Stimulated activated CD4-positive, alpha-beta T cell treated with anti-CD3 and anti-CD28 coated beads, Interleukin-2, amount 100 ng/mL, for 4 hours (primary cell): Measurements from ENCODE around the gene CST2.
"Not testable (repeated sequence)": the region's sequence is repeated elsewhere in the genome, so short reads cannot be mapped to it uniquely, and the experiment has no call there.

Source experiments
- DNase-seq: peaks from one replicate; pipeline ENCODE4 v3.0.0-alpha.2; 2020; ENCODE audit warnings: low read depth

Gene CST2

GRCh38 chr20:23826541-23827021 is at the start of gene CST2:
Gene CST2, minus strand, starts transcription at chr20:23826729. Its CDS starts 69 bp downstream, at chr20:23826660.
- no peak for DNase-seq

DNA sequence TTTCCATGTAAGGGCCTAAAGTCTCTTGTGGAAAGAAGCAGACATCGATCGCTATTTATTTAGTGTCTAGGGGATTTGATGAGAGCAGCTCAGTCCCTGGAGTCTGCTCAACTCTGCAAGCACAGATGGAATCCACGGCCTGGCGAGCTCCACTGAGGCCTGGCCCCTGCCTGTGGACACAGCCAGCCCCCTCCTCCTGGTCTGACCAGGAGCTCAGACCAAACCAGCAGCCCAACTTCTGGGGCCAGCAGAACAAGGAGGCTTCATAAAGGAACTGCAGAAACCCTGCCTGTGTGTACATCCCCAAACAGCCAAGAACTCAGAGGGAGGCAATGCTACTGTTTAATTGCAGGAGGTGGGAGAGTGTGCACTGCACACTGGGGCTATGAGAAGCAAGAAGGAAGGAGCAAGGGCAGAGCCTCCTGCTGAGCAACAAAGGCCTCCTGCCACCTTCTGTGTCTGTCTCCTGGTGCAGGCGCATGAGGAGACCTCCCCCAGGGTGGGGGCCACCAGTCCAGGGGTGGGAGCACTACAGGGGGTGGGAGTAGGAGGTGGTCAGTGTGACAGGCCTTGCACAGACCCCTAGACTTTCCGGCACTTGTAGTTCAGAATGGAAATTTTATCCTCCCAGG is 49.2 kb upstream of the CST2 start:
- DNase-seq: no peak

- no peak for DNase-seq
These were observed 48.2 kb upstream of the CST2 start for GRCh38 chr20:23874747-23875146.

DNA sequence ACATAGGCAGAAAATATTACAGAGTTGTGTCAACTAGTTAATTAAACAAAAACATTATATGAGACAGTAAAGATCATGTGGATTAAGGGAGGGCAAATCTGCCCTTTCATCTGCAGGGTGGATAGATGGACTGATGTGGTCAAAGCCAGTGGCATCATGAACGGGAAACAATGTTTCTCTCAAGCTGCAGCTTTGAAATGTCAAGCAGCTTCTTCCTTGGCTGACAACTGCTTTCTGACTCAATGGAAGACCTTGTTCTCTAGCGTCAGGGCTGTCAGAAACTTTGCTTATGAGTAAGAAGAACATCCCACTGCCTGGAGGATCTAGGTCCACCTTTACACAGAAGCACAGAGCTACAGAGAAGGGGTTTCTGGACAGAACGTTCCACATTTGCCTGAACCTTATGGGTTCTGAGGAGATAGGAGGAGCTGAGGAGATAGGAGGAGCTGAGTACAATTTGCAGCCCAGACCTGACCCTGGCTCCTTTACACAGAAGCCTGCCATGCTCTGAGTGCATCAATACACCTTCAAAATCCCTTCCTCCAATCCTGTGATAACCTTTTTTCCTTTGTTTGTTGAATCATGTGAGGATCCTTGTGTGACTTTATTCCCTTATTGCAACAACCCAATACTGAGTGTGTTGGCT is 47.0 kb upstream of the CST2 start:
- DNase-seq: no peak

- no peak for DNase-seq
These were observed 45.5 kb upstream of the CST2 start for GRCh38 chr20:23872065-23872464.

DNA sequence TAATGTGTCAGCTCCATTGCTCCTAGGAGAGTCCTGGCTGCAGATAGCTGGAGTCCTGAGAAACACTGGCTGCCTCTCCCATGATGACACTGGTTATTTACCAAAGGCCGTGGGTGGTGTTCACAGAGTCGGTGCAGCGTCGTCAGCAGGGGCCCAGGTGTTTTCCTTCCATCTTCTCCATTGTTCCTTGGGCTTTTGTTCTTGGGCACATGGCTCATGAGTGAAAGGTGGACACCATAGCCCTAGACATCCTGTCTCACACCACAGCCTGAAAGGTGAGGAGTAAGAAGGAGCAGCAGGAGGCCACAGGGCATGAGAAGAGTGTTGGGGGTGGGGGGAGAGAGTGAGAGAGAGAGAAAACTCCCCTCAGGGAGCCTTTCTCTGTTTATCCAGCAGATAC is 43.9 kb upstream of the CST2 start:
- no peak for DNase-seq

- DNase-seq: no peak
These were observed 43.0 kb upstream of the CST2 start for GRCh38 chr20:23869520-23869919.

GRCh38 chr20:23868321-23868720 is 41.8 kb upstream of the CST2 start:
- DNase-seq: no peak

GRCh38 chr20:23867152-23867776 is 40.7 kb upstream of the CST2 start:
- no peak for DNase-seq

- DNase-seq: not testable (repeated sequence)
These were observed 34.2 kb upstream of the CST2 start for GRCh38 chr20:23860771-23861170.

- no peak for DNase-seq
These were observed 31.6 kb upstream of the CST2 start for GRCh38 chr20:23857962-23858595.

GRCh38 chr20:23856736-23857135 is 30.2 kb upstream of the CST2 start:
- DNase-seq: no peak

DNA sequence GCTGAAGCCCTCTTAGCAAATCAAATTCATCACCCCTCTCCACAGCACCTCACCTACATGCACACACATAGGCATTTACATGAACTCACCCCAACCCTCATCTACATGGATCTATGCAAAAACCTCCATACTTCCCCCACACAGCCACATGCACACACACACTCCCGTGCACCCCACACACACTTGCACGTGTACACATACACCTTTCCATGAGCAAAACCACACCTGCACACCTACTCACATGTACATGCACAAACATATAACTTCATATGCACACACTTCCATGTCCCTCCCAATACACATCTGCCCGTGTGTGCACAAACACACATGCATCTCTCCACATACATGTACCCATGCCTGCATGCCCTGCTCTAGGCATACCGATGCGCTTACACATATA is 29.7 kb upstream of the CST2 start:
- no peak for DNase-seq

DNA sequence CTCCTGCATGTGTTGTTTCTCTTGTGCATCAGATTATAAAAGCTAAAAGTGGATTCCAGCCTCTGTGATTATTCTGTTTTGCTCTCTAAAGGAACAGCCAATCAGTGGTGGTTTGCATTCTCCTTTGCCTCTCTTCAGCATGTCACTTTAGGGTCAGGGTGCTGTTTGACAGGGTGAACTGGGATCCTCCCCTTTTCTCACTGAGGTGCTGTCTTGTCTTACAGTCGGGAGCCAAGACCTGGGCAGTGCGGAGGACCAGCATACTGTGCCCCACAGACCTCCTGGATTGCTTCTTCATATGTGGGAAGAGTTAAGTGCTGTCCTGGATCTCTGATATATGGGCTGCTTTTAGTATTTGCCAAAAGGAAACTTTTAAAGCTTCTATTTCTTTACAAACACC is 15.2 kb upstream of the CST2 start:
- DNase-seq: no peak

GRCh38 chr20:23835716-23836115 is 9.2 kb upstream of the CST2 start:
- no peak for DNase-seq

DNA sequence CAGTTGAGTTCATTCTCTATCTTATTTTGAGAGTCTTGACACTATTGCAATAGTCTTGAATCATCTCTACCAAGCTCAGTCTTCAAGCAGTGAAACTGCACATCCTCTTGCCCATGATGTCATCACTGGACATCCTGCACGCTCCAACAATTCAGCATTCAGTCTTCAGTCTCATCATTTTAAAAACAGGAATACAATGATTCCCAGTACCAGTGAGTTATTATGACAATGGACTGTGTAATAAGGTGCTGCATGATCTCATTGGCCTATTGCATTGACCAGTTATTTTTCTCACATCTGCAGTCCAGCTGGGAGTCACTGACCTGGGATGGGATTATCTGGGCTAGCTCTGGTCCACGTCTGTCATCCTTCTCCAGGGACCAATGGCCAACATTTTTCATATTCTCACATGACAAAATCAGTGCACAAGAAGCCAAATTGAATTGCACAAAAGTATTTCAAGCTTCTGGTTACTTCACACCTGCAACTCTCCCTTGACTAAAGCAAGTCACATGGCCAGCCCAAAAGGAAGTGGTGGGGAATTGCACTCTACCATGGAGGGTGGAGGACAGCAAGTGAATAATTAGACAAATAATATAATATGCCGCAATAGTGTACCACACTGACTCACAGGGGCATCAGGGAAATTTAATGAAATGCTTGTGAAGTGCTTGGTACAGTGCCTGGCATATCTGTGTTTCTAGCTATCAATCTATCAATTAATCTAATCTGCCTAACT is 6.4 kb upstream of the CST2 start:
- no peak for DNase-seq

DNA sequence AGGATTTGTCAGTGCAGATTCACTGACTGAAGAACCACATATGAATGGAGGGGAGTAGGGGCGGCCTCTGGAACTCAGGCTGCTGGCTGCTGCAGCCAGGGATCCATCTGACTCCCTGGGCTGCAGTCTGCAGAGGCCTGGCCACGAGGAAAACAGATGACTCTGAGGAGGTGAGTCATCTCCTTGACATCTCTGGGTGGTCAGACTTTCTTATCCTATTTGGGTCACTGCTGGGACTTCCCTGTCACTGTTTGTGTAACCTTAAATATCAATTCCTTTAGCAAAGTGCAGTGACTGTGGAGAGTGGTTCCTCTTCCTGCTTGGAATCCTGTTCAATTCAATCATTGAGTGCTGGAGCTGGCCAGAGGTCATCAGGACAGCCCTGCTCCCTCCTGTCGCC is 5.4 kb upstream of the CST2 start:
- DNase-seq: not testable (repeated sequence)

DNA sequence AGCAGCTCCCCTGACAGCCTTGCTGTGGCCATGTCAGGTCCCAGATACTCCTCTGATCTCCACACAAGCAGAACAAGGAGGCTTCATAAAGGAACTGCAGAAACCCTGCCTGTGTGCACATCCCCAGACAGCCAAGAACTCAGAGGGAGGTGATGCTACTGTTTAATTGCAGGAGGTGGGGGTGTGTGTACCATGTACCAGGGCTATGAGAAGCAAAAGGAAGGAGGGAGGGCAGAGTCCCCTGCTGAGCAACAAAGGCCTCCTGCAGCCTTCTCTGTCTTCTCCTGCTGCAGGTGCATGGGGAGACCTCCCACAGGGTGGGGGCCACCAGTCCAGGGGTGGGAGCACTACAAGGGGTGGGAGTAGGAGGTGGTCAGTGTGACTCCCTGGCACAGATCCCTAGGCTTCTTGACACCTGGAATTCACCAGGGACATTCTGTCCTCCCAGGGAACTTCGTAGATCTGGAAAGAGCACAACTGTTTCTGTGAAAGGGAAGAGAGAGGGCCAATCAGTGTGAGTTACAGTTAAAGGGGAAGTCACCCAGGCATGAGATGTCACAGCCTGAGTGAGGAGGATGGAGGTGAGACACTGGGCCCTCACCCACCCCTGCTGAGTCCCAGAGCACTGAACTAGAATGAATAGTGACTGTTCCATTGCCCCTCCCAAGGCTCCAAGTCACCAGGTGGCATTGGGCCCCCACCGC is 2.8 kb downstream of the CST2 start:
- no peak for DNase-seq

GRCh38 chr20:23823111-23823510 is 3.4 kb downstream of the CST2 start:
- no peak for DNase-seq

- DNase-seq: no peak
These were observed 6.0 kb downstream of the CST2 start for GRCh38 chr20:23820493-23820892.

GRCh38 chr20:23811559-23811958 is 15.0 kb downstream of the CST2 start:
- not testable (repeated sequence) for DNase-seq

DNA sequence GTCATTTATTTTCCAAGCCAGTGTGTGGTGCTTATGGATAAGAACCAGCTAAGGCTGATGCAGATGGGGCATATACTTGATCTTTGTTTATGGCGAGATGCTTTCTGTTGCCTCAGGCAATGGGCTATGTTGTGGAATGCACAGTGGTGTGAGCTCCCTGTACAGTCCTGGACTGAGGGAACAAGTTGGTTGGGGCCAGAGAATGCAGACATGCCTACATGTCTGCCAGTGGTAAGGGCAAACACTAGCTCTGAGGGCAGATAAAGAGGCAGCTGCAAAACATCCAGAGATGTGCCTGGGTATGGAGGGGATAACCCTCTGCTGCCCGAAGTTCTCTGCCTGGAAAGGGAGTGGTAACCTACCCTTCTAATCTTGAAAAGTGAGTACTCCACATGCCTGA is 16.2 kb downstream of the CST2 start:
- DNase-seq: not testable (repeated sequence)
